ENCODE data around the gene SIX3.

DNA sequence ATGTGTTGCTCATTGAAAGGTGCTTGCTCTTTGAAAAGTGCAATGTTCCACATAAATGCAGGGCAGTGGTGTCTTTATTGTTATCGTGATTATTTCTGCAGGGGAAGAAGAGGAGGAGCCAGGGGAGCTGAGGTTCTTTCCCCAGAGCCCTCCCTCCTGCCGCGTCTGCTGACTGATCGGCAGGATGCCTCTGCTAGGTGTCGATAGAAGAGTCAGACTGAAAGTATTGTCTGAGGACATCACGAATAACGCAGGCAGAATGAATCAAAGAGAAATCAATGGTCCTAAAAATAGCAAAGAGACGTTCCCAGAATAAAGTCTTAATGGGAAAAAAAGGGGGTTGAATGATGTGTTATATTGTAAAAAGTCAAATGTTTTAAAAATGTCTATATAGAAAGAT lies 47.4 kb upstream of the SIX3 start:
- TF ChIP-seq, protein P1, sequence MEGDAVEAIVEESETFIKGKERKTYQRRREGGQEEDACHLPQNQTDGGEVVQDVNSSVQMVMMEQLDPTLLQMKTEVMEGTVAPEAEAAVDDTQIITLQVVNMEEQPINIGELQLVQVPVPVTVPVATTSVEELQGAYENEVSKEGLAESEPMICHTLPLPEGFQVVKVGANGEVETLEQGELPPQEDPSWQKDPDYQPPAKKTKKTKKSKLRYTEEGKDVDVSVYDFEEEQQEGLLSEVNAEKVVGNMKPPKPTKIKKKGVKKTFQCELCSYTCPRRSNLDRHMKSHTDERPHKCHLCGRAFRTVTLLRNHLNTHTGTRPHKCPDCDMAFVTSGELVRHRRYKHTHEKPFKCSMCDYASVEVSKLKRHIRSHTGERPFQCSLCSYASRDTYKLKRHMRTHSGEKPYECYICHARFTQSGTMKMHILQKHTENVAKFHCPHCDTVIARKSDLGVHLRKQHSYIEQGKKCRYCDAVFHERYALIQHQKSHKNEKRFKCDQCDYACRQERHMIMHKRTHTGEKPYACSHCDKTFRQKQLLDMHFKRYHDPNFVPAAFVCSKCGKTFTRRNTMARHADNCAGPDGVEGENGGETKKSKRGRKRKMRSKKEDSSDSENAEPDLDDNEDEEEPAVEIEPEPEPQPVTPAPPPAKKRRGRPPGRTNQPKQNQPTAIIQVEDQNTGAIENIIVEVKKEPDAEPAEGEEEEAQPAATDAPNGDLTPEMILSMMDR (IDR thresholded peaks at IDR 0.05): no peak
- no peak for TF ChIP-seq POLR2A (IDR thresholded peaks at IDR 0.05)
